IPS-NIHi11 (cell line): Measurements from ENCODE around the gene RTBDN.
"Not testable (repeated sequence)": the region's sequence is repeated elsewhere in the genome, so short reads cannot be mapped to it uniquely, and the experiment has no call there.

ENCODE experiments used
- DNase-seq: peaks from one replicate; pipeline ENCODE4 v3.0.0; 2012; ENCODE audit warnings: mixed read lengths, low spot score

Gene RTBDN

GRCh38 chr19:12856653-12857052, 22.3 kb upstream of the RTBDN start:
- DNase-seq = no peak

- peak; percentile 97 for DNase-seq
Measured at GRCh38 chr19:12847159-12848139, 13.1 kb upstream of the RTBDN start.

- DNase-seq = not testable (repeated sequence)
Measured at GRCh38 chr19:12846613-12847012, 12.2 kb upstream of the RTBDN start.

GRCh38 chr19:12843999-12844732, 9.8 kb upstream of the RTBDN start:
- DNase-seq = no peak

- no peak for DNase-seq
Measured at GRCh38 chr19:12843328-12843727, 8.9 kb upstream of the RTBDN start.

GRCh38 chr19:12842511-12842910, 8.1 kb upstream of the RTBDN start:
- no peak for DNase-seq

GRCh38 chr19:12841094-12841493, 6.7 kb upstream of the RTBDN start:
- peak; percentile 87 for DNase-seq

GRCh38 chr19:12840091-12841079, 6.0 kb upstream of the RTBDN start:
- DNase-seq = peak; percentile 82

GRCh38 chr19:12838886-12839756, 4.7 kb upstream of the RTBDN start:
- DNase-seq = no peak

GRCh38 chr19:12838182-12838885, 4.0 kb upstream of the RTBDN start, which contains the start of gene MAST1:
Gene MAST1, plus strand, starts transcription at chr19:12838515. Its CDS starts 58 bp downstream, at chr19:12838573.
- peak; percentile 78 for DNase-seq

GRCh38 chr19:12837225-12837624, 2.8 kb upstream of the RTBDN start:
- DNase-seq = no peak

GRCh38 chr19:12836529-12836863, 2.1 kb upstream of the RTBDN start:
- no peak for DNase-seq

GRCh38 chr19:12834976-12835757, 788 bp upstream of the RTBDN start:
- DNase-seq = peak; percentile 58

GRCh38 chr19:12833738-12834565, 427 bp downstream of the RTBDN start:
- DNase-seq = peak; percentile 75

- no peak for DNase-seq
Measured at GRCh38 chr19:12833418-12833737, 1.0 kb downstream of the RTBDN start.

GRCh38 chr19:12828494-12828893, 5.9 kb downstream of the RTBDN start:
- DNase-seq = peak; percentile 78

GRCh38 chr19:12825254-12826131, 8.9 kb downstream of the RTBDN start:
- peak; percentile 95 for DNase-seq

- DNase-seq = no peak
Measured at GRCh38 chr19:12821761-12822160, 12.6 kb downstream of the RTBDN start.
